ENCODE measurements around the gene UBXN10.

GRCh38 chr1:20168564-20169491, 17.1 kb upstream of the UBXN10 start:
- TF ChIP-seq CTCF (IDR thresholded peaks at IDR 0.05), result no peak
- TF ChIP-seq POLR2A (IDR thresholded peaks at IDR 0.05), result no peak
